OCI-LY1 (cell line): Measurements from ENCODE around the gene TMEM161A.

Experiments used
- H2AFZ ChIP-seq: fragments of 200-600 bp; sonication (generic), shearing (Covaris generic); 2 replicates; pipeline ENCODE4 v1.6.0; 2014; ENCODE audit warnings: antibody characterized with exemption, mild to moderate bottlenecking, low read length
- H3F3A ChIP-seq: fragments of 200-600 bp; sonication (generic), shearing (Covaris generic); 2 replicates; pipeline ENCODE4 v1.6.0; 2014; ENCODE audit warnings: mild to moderate bottlenecking, antibody characterized with exemption, low read length, moderate library complexity; ENCODE audit not compliant: insufficient read depth
- H3K27ac ChIP-seq: fragments of 200-600 bp; sonication (generic); 2 replicates; pipeline ENCODE4 v1.5.1; 2014; ENCODE audit warnings: low read length, mixed run types, mild to moderate bottlenecking, low read depth; ENCODE audit not compliant: poor library complexity, severe bottlenecking
- H3K27me3 ChIP-seq: fragments of 200-600 bp; sonication (generic); 2 replicates; pipeline ENCODE4 v1.6.0; 2014; ENCODE audit warnings: antibody characterized with exemption, mild to moderate bottlenecking, low read length, moderate library complexity; ENCODE audit not compliant: insufficient read depth
- H3K36me3 ChIP-seq: fragments of 200-600 bp; sonication (generic); 2 replicates; pipeline ENCODE4 v1.6.1; 2014; ENCODE audit warnings: mild to moderate bottlenecking, antibody characterized with exemption, low read length, moderate library complexity, mixed read lengths; ENCODE audit not compliant: insufficient read depth
- H3K4me1 ChIP-seq: fragments of 200-600 bp; sonication (generic); 2 replicates; pipeline ENCODE4 v1.5.1; 2014; ENCODE audit warnings: mild to moderate bottlenecking, low read length, moderate library complexity; ENCODE audit not compliant: insufficient read depth, severe bottlenecking
- H3K4me2 ChIP-seq: fragments of 200-600 bp; sonication (generic), shearing (Covaris generic); 2 replicates; pipeline ENCODE4 v1.6.1; 2014; ENCODE audit warnings: low read length
- H3K4me3 ChIP-seq: fragments of 200-600 bp; sonication (generic); 2 replicates; pipeline ENCODE4 v1.5.1; 2014; ENCODE audit warnings: low read length, low read depth, mild to moderate bottlenecking, mixed read lengths; ENCODE audit not compliant: poor library complexity, severe bottlenecking
- H3K79me2 ChIP-seq: fragments of 200-600 bp; shearing (Covaris generic); 2 replicates; pipeline ENCODE4 v1.6.1; 2016; ENCODE audit warnings: mixed run types, low read length, mixed read lengths; ENCODE audit not compliant: insufficient read depth
- H3K9ac ChIP-seq: fragments of 200-600 bp; sonication (generic), shearing (Covaris generic); 2 replicates; pipeline ENCODE4 v1.6.1; 2014; ENCODE audit warnings: mild to moderate bottlenecking, low read length, mixed read lengths
- H3K9me2 ChIP-seq: fragments of 200-600 bp; sonication (generic), shearing (Covaris generic); 2 replicates; pipeline ENCODE4 v1.6.1; 2014; ENCODE audit warnings: low read depth, mild to moderate bottlenecking, low read length, mixed read lengths
- H3K9me3 ChIP-seq: fragments of 200-600 bp; shearing (Covaris generic); 2 replicates; pipeline ENCODE4 v1.6.1; 2014; ENCODE audit warnings: low read length, mixed read lengths
- H4K20me1 ChIP-seq: fragments of 200-600 bp; sonication (generic), shearing (Covaris generic); 2 replicates; pipeline ENCODE4 v1.6.0; 2016; ENCODE audit warnings: mild to moderate bottlenecking, low read length; ENCODE audit not compliant: insufficient read depth
- EZH2 ChIP-seq: fragments of 200-600 bp; sonication (generic), shearing (Covaris generic); IDR thresholded peaks from 2 replicates; pipeline ENCODE4 v1.8.0; 2017; ENCODE audit warnings: borderline replicate concordance, mixed run types, mild to moderate bottlenecking, antibody characterized with exemption, low read length, moderate library complexity, mixed read lengths
- TF ChIP-seq, protein P1 (sequence below): fragments of 200-600 bp; sonication (generic), shearing (Covaris generic); IDR thresholded peaks from 2 replicates; pipeline ENCODE4 v1.5.1; 2017; ENCODE audit warnings: mild to moderate bottlenecking, antibody characterized with exemption, low read length, moderate library complexity, mixed read lengths

The TMEM161A gene

DNA sequence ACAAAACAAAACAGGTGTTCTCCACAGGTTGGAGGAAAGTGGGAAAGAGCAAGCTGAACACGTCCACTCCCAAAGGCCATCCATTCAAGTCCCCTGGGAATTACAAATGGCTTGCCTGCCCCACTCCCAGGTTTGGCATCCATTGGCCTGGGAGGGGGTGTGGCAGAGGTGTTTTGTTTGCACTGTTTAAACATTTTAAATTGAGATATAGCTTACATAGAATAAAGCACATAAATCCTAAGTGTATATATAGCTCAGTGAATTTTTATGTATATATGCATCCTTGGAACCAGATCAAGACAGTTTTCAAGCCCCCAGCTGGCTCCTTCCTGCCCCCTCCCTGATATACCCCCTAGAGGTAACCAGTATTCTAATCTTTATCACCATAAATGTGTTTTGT lies 61.8 kb downstream of the TMEM161A start:
- Histone ChIP-seq H3K4me2 (no peak overlapping the region), H3K4me3 (no peak overlapping the region), H3K79me2 (no peaks in the 10 kb centered on the region), H2AFZ (no peak overlapping the region), H3K27ac (no peak overlapping the region), H3K36me3 (no peaks in the 10 kb centered on the region; the same call in 1 of the 2 replicates), H4K20me1 (no peaks in the 10 kb centered on the region), H3K27me3 (no peaks in the 10 kb centered on the region), H3K9me3 (no peaks in the 10 kb centered on the region), H3K4me1 (no peaks in the 10 kb centered on the region), H3K9me2 (no peaks in the 10 kb centered on the region), H3F3A (no peaks in the 10 kb centered on the region), H3K9ac (no peak overlapping the region)
- TF ChIP-seq EZH2 = no peak
- TF ChIP-seq, protein P1, sequence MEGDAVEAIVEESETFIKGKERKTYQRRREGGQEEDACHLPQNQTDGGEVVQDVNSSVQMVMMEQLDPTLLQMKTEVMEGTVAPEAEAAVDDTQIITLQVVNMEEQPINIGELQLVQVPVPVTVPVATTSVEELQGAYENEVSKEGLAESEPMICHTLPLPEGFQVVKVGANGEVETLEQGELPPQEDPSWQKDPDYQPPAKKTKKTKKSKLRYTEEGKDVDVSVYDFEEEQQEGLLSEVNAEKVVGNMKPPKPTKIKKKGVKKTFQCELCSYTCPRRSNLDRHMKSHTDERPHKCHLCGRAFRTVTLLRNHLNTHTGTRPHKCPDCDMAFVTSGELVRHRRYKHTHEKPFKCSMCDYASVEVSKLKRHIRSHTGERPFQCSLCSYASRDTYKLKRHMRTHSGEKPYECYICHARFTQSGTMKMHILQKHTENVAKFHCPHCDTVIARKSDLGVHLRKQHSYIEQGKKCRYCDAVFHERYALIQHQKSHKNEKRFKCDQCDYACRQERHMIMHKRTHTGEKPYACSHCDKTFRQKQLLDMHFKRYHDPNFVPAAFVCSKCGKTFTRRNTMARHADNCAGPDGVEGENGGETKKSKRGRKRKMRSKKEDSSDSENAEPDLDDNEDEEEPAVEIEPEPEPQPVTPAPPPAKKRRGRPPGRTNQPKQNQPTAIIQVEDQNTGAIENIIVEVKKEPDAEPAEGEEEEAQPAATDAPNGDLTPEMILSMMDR = no peak

DNA sequence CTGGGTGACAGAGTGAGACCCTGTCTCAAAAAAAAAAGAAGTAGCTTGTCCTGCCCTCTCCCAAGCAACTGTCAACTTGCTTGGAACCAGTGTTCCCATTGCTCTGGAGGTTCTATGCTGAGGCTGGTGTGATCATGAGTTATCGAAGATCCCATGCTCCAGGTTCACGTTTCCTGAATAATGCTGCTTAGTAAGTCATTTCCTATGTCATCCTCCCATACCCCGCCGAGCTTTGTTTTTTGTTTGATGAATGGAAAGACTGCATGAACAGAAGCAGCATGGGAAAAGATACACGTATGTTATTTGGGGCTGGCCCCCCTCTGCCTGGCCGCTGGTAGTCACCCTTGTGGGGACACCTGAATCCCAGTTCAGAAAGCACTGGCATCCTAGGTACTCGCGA lies 63.2 kb downstream of the TMEM161A start:
- H3K79me2 ChIP-seq = no peaks in the 10 kb centered on the region
- no peak for TF ChIP-seq EZH2
- TF ChIP-seq, protein P1 = no peak
- H2AFZ ChIP-seq = no peak overlapping the region
- H3F3A ChIP-seq = no peaks in the 10 kb centered on the region
- no peak overlapping the region for H3K9ac ChIP-seq
- peaks cover 3% of the 10 kb centered on the region for H3K36me3 ChIP-seq
- no peak overlapping the region for H3K4me2 ChIP-seq
- H3K27me3 ChIP-seq = no peaks in the 10 kb centered on the region
- no peak overlapping the region for H3K4me3 ChIP-seq
- H3K27ac ChIP-seq = no peak overlapping the region
- H3K9me3 ChIP-seq = no peaks in the 10 kb centered on the region
- H3K4me1 ChIP-seq = no peaks in the 10 kb centered on the region
- no peaks in the 10 kb centered on the region for H3K9me2 ChIP-seq
- no peaks in the 10 kb centered on the region for H4K20me1 ChIP-seq

DNA sequence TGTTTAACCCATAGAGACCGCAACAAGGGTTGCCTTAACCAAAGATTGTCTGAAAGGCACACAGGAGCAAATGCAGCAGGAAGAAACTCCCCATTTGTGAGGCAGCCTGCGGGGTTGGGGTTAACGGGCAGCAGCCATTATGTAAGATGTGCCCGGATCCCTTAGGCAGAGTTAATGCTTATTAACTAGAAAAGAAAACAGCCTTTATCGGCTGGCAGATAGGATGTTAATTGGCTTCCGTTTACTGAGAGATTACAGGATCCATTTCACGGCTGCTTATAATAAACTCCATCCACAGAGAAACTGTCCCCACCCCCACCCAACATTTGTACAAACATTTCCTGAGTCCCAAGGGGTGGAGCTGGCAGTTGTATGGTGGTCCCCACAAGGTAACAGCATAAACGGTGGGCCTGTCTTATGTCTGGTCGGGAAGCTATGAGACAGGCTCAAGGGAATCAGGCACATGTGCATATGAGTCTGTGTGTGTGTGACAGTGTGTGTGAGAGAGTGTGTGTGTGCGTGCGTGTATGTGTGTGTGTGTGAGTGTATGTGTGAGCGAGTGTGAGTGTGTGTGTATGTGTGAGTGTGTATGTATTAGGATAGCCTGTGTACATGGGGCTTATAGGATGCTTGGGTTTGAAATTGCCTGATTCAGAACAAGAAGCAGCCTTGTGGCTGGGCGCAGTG lies 63.9 kb downstream of the TMEM161A start:
- no peaks in the 10 kb centered on the region for H3K9me2 ChIP-seq
- no peak for TF ChIP-seq EZH2
- TF ChIP-seq, protein P1 = no peak
- H3K36me3 ChIP-seq = peaks cover 3% of the 10 kb centered on the region
- H3F3A ChIP-seq = no peaks in the 10 kb centered on the region
- H3K4me1 ChIP-seq = no peaks in the 10 kb centered on the region
- no peaks in the 10 kb centered on the region for H3K79me2 ChIP-seq
- no peaks in the 10 kb centered on the region for H4K20me1 ChIP-seq
- no peak overlapping the region for H3K27ac ChIP-seq
- no peaks in the 10 kb centered on the region for H3K9me3 ChIP-seq
- H2AFZ ChIP-seq = no peak overlapping the region
- H3K27me3 ChIP-seq = no peaks in the 10 kb centered on the region
- H3K4me2 ChIP-seq = no peak overlapping the region
- no peak overlapping the region for H3K9ac ChIP-seq
- no peak overlapping the region for H3K4me3 ChIP-seq
